GM19463 (cell line): Measurements from ENCODE around the gene PROB1.
A peak's percentile ranks its signal among the peaks of the same experiment; 100 is the strongest.
"Not testable (repeated sequence)": the region's sequence is repeated elsewhere in the genome, so short reads cannot be mapped to it uniquely, and the experiment has no call there.

ENCODE experiments used
- ATAC-seq: cut with Tn5 transposase; IDR thresholded peaks from one replicate; pipeline ENCODE4 v1.9.1; 2021; ENCODE audit warnings: mild to moderate bottlenecking, moderate library complexity; ENCODE audit not compliant: unreplicated experiment

Gene PROB1

GRCh38 chr5:139414581-139415130, 19.8 kb upstream of the PROB1 start:
- ATAC-seq, result no peak

- peak; percentile 57 for ATAC-seq
Measured at GRCh38 chr5:139413963-139414362, 19.1 kb upstream of the PROB1 start.

GRCh38 chr5:139413153-139413552, 18.2 kb upstream of the PROB1 start:
- no peak for ATAC-seq

- no peak for ATAC-seq
Measured at GRCh38 chr5:139410993-139411828, 16.3 kb upstream of the PROB1 start.

- ATAC-seq, result no peak
Measured at GRCh38 chr5:139410121-139410992, 15.5 kb upstream of the PROB1 start.

GRCh38 chr5:139409116-139409515, 14.2 kb upstream of the PROB1 start:
- ATAC-seq, result not testable (repeated sequence)

- no peak for ATAC-seq
Measured at GRCh38 chr5:139408191-139408590, 13.3 kb upstream of the PROB1 start.

GRCh38 chr5:139407517-139407916, 12.6 kb upstream of the PROB1 start:
- no peak for ATAC-seq

- no peak for ATAC-seq
Measured at GRCh38 chr5:139406963-139407362, 12.1 kb upstream of the PROB1 start.

GRCh38 chr5:139404484-139404840, 9.6 kb upstream of the PROB1 start:
- ATAC-seq, result no peak

- peak; percentile 76 for ATAC-seq
Measured at GRCh38 chr5:139403787-139404483, 9.0 kb upstream of the PROB1 start, which contains the start of gene SPATA24. SPATA24 (minus strand) TSS chr5:139404089; CDS start chr5:139404060, 29 bp downstream.

- no peak for ATAC-seq
Measured at GRCh38 chr5:139403418-139403786, 8.5 kb upstream of the PROB1 start.

- ATAC-seq, result no peak
Measured at GRCh38 chr5:139402561-139403158, 7.8 kb upstream of the PROB1 start.

GRCh38 chr5:139401546-139401945, 6.6 kb upstream of the PROB1 start:
- no peak for ATAC-seq

GRCh38 chr5:139399501-139400121, 4.7 kb upstream of the PROB1 start:
- peak; percentile 32 for ATAC-seq

- no peak for ATAC-seq
Measured at GRCh38 chr5:139397921-139398320, 3.0 kb upstream of the PROB1 start.

GRCh38 chr5:139396691-139397090, 1.8 kb upstream of the PROB1 start:
- ATAC-seq, result no peak

- ATAC-seq, result no peak
Measured at GRCh38 chr5:139395844-139396640, 1.1 kb upstream of the PROB1 start.

GRCh38 chr5:139394123-139394653, 716 bp downstream of the PROB1 start:
- peak; percentile 12 for ATAC-seq
